SU-DHL-6 (cell line): ENCODE results near the gene CNTFR.
A peak's percentile ranks its signal among the peaks of the same experiment; 100 is the strongest.

ENCODE experiments used
- H2AFZ ChIP-seq: fragments of 200-600 bp; sonication (generic); 2 replicates; pipeline ENCODE4 v1.6.1; 2014; ENCODE audit warnings: low read depth, mild to moderate bottlenecking, moderate library complexity, mixed read lengths, antibody characterized with exemption, low read length; ENCODE audit not compliant: severe bottlenecking
- H3F3A ChIP-seq: fragments of 200-600 bp; shearing (Covaris generic); 2 replicates; pipeline ENCODE4 v1.6.0; 2016; ENCODE audit warnings: antibody characterized with exemption, mild to moderate bottlenecking; ENCODE audit not compliant: insufficient read depth
- H3K27ac ChIP-seq: fragments of 200-600 bp; sonication (generic); 2 replicates; pipeline ENCODE4 v1.5.1; 2016; ENCODE audit warnings: low read depth, mild to moderate bottlenecking, low read length, moderate library complexity, mixed read lengths
- H3K27me3 ChIP-seq: fragments of 200-600 bp; sonication (generic), shearing (Covaris generic); 2 replicates; pipeline ENCODE4 v1.6.0; 2014; ENCODE audit warnings: mild to moderate bottlenecking, low read length
- H3K36me3 ChIP-seq: fragments of 200-600 bp; sonication (generic); 2 replicates; pipeline ENCODE4 v1.6.1; 2014; ENCODE audit warnings: mild to moderate bottlenecking, low read length, mixed read lengths
- H3K4me2 ChIP-seq: fragments of 300-600, 200-600 bp; shearing (Covaris generic), sonication (generic); 2 replicates; pipeline ENCODE4 v1.6.0; 2014; ENCODE audit warnings: low read length, low read depth, mild to moderate bottlenecking; ENCODE audit not compliant: poor library complexity, severe bottlenecking
- H3K4me3 ChIP-seq: fragments of 200-600 bp; sonication (generic); 2 replicates; pipeline ENCODE4 v1.5.1; 2014; ENCODE audit warnings: antibody characterized with exemption, low read length, mild to moderate bottlenecking, mixed read lengths; ENCODE audit not compliant: insufficient read depth, poor library complexity, severe bottlenecking
- H3K79me2 ChIP-seq: fragments of 200-600 bp; sonication (generic); 2 replicates; pipeline ENCODE4 v1.6.1; 2014; ENCODE audit warnings: mild to moderate bottlenecking, low read length, moderate library complexity; ENCODE audit not compliant: insufficient read depth
- H3K9ac ChIP-seq: fragments of 200-600 bp; sonication (generic); 2 replicates; pipeline ENCODE4 v1.7.0; 2014; ENCODE audit warnings: mild to moderate bottlenecking, low read length
- H3K9me2 ChIP-seq: fragments of 200-600 bp; sonication (generic); replicated peaks from 2 replicates; pipeline ENCODE4 v1.6.1; 2014; ENCODE audit warnings: low read length; ENCODE audit not compliant: insufficient read depth
- H3K9me3 ChIP-seq: fragments of 200-600 bp; sonication (generic); 2 replicates; pipeline ENCODE4 v1.6.1; 2014; ENCODE audit warnings: low read length, mixed read lengths; ENCODE audit not compliant: insufficient read depth
- H4K20me1 ChIP-seq: fragments of 200-600 bp; sonication (generic); 2 replicates; pipeline ENCODE4 v1.6.1; 2014; ENCODE audit warnings: low read depth, mild to moderate bottlenecking, antibody characterized with exemption, low read length, moderate library complexity, mixed read lengths
- EZH2phosphoT487 ChIP-seq: fragments of 200-600 bp; sonication (generic), shearing (Covaris generic); conservative IDR thresholded peaks from 2 replicates; pipeline ENCODE4 v1.6.1; 2018; ENCODE audit warnings: mild to moderate bottlenecking, antibody characterized with exemption, low read length, moderate library complexity, mixed read lengths
- TF ChIP-seq, protein P1 (sequence below): fragments of 200-600 bp; sonication (generic); IDR thresholded peaks from one replicate; pipeline ENCODE4 v1.5.1; 2017; ENCODE audit warnings: antibody characterized with exemption, mild to moderate bottlenecking, low read length, moderate library complexity; ENCODE audit not compliant: insufficient read depth, poor library complexity, severe bottlenecking

CNTFR gene

DNA sequence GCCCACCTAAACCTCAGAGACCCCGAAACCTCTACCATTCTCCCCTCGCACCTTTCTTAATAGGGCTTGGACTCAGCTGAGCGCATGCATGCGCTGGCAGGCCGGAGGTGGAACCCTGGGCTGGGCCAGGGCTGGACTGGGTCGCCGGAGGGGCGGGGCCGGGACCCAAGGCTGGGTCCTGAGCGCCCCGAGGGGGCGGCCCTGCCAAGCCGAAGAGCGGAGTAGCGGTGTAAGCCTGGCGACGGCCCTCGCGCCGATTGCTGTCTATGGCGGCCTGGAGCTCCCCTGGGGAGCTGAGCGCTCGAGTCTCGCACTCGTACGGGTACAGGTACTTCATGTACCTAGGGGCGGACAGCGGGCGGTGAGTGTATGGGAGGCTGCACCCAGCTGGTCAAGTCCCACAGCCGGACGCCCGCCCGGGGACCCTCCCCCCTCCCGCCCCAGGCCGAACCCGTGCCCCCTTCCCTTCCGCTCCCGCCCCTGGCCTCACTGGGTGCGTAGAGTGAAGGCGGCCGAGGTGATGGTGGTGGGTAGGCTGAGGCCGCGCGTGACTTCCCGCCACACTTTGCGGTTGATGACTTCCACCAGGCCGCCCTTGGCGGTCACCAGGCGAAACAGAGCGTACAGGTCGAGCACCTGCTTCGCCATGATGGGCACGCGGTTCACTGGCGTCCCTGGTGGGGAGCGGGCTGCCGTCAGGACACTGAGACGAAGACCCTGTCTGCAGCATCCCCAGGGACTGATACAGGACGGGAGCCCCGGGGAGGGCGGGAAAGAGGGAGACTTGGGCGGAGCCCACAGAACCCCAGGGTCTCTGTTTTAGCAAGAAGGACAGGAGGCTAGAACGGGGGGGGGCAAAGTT lies 34.1 kb upstream of the CNTFR start:
- Histone ChIP-seq H3K4me2 (no peak overlapping the region), H3K36me3 (no peaks in the 10 kb centered on the region), H3K9ac (no peak overlapping the region), H3K9me3 (no peaks in the 10 kb centered on the region), H3K79me2 (no peaks in the 10 kb centered on the region; the same call in 1 of the 2 replicates), H4K20me1 (no peaks in the 10 kb centered on the region), H3K27ac (no peak overlapping the region), H2AFZ (no peak overlapping the region), H3F3A (no peaks in the 10 kb centered on the region), H3K4me3 (no peak overlapping the region), H3K27me3 (0 out of 2 replicates have a peak, but pooled peaks cover 3% of the 10 kb centered on the region), H3K9me2 (no peaks in the 10 kb centered on the region)
- no peak for TF ChIP-seq EZH2phosphoT487
- TF ChIP-seq, protein P1, sequence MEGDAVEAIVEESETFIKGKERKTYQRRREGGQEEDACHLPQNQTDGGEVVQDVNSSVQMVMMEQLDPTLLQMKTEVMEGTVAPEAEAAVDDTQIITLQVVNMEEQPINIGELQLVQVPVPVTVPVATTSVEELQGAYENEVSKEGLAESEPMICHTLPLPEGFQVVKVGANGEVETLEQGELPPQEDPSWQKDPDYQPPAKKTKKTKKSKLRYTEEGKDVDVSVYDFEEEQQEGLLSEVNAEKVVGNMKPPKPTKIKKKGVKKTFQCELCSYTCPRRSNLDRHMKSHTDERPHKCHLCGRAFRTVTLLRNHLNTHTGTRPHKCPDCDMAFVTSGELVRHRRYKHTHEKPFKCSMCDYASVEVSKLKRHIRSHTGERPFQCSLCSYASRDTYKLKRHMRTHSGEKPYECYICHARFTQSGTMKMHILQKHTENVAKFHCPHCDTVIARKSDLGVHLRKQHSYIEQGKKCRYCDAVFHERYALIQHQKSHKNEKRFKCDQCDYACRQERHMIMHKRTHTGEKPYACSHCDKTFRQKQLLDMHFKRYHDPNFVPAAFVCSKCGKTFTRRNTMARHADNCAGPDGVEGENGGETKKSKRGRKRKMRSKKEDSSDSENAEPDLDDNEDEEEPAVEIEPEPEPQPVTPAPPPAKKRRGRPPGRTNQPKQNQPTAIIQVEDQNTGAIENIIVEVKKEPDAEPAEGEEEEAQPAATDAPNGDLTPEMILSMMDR: no peak

DNA sequence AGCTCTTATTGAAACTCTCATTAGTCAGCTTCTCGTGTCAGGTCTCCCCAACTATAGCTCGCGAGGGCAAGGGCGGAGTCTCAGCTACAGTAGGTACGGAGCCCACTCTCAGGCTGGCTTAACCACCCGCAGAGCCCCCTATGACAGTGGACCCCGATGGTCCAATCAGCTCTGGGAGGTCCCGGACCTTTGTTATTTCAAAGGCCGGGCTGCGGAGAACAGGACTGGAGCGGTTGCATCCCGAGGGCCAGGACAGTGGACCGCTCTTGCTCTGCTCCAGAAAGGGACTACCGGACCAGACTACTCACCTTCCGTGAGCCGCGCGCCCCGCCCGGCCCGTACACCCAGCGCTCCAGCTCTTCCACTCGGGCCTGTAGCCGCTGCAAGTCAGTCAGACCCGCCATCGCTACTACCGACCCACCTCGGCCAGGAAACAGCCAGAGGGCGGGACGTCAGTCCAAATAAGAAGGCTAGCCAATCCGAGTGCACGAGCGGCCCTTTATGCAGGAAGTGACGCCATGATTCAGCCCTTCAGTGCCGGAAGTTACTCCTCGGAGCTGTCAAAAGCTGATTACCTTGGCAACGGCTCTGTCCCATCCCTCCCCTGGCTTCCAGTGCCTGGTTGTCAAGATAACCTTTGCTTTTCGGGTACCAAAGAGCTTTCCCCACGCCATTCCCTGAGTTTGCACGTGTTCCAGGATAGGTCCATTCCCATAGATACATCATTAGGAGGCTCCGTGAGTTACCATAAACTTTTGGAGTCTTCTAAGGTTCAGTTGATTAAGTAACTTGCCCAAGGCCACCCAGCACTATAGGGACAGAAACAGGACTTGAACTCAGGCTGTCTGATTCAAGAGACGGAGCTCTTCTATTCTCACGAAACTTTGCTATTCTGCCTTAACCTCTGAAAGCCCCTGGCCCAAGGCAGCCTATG lies 30.8 kb upstream of the CNTFR start, which contains the start of gene DCTN3:
Gene DCTN3 (minus strand): TSS at position 435 of the 934 bp plus-strand sequence. CDS start 31 bp downstream, at position 404.
- H3K36me3 ChIP-seq: no peaks in the 10 kb centered on the region
- H3K4me3 ChIP-seq: peak within 1 kb of the TSS; percentile 75
- no peak within 1 kb of the TSS for H3K27ac ChIP-seq
- H4K20me1 ChIP-seq: no peaks in the 10 kb centered on the region
- H3K9ac ChIP-seq: peak within 1 kb of the TSS; percentile 80
- H3K4me2 ChIP-seq: peak within 1 kb of the TSS; percentile 82
- H3K9me2 ChIP-seq: no peaks in the 10 kb centered on the region
- no peaks in the 10 kb centered on the region; the same call in 1 of the 2 replicates for H3K79me2 ChIP-seq
- no peak for TF ChIP-seq EZH2phosphoT487
- TF ChIP-seq, protein P1: no peak
- no peaks in the 10 kb centered on the region for H3K27me3 ChIP-seq
- peak within 1 kb of the TSS; percentile 91 for H2AFZ ChIP-seq
- H3K9me3 ChIP-seq: no peaks in the 10 kb centered on the region
- no peaks in the 10 kb centered on the region for H3F3A ChIP-seq

DNA sequence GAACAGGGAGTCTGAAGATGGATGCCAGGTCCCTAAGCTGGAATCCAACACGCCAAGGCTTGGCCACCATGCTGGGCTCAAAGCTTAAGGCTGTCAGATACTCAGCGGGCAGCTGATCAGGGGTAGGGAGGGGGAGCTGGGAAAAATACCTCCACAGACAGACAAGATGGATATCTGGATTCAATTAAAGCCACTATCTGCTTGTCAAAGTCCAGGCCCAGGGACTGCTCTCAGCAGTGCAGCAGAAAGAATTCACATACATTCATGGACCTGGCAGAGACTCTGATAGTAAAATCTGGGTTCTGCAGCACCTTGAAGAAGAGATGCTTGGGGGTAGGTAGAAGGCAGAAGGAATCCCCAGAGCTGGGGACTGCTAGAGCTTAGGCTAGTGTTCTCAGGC lies 25.6 kb upstream of the CNTFR start:
- H3K9ac ChIP-seq: no peak overlapping the region
- no peak overlapping the region for H3K27ac ChIP-seq
- H3K27me3 ChIP-seq: no peaks in the 10 kb centered on the region
- no peaks in the 10 kb centered on the region; the same call in 1 of the 2 replicates for H3K79me2 ChIP-seq
- H4K20me1 ChIP-seq: no peaks in the 10 kb centered on the region
- TF ChIP-seq, protein P1: no peak
- TF ChIP-seq EZH2phosphoT487: no peak
- no peaks in the 10 kb centered on the region for H3K9me3 ChIP-seq
- H3K4me2 ChIP-seq: no peak overlapping the region
- H3K36me3 ChIP-seq: no peaks in the 10 kb centered on the region
- H3K4me3 ChIP-seq: no peak overlapping the region
- 0 out of 2 replicates have a peak, but pooled peaks cover 7% of the 10 kb centered on the region for H3F3A ChIP-seq
- no peaks in the 10 kb centered on the region for H3K9me2 ChIP-seq
- no peak overlapping the region for H2AFZ ChIP-seq
